GM23338 (cell line): ENCODE measurements around the gene IQCC.

ENCODE experiments used
- CREB1 ChIP-seq: fragments of 250-450 bp; sonication (Bioruptor Pico); IDR thresholded peaks from 2 replicates; pipeline ENCODE4 v1.5.0; 2020; ENCODE audit warnings: low read depth, mild to moderate bottlenecking, moderate library complexity
- EZH2 ChIP-seq: fragments of 200-600 bp; sonication (generic); IDR thresholded peaks from one replicate; pipeline ENCODE4 v1.8.0; 2017; ENCODE audit warnings: antibody characterized with exemption, mild to moderate bottlenecking, low read depth; ENCODE audit not compliant: unreplicated experiment
- EZH2phosphoT487 ChIP-seq: fragments of 200-600 bp; sonication (generic); IDR thresholded peaks from one replicate; pipeline ENCODE4 v1.8.1; 2018; ENCODE audit warnings: antibody characterized with exemption; ENCODE audit not compliant: unreplicated experiment
- JUNB ChIP-seq: IDR thresholded peaks from one replicate; pipeline ENCODE4 v1.6.1; 2016; ENCODE audit warnings: antibody characterized with exemption; ENCODE audit not compliant: unreplicated experiment
- NANOG ChIP-seq: IDR thresholded peaks from 2 replicates; pipeline ENCODE4 v1.6.1; 2016; ENCODE audit warnings: antibody characterized with exemption, borderline replicate concordance
- POLR2AphosphoS5 ChIP-seq: IDR thresholded peaks from 2 replicates; pipeline ENCODE4 v1.6.1; 2016; ENCODE audit warnings: antibody characterized with exemption, low read depth
- STAT1 ChIP-seq: IDR thresholded peaks from one replicate; pipeline ENCODE4 v1.6.1; 2016; ENCODE audit warnings: antibody characterized with exemption; ENCODE audit not compliant: unreplicated experiment
- ZNF114 ChIP-seq: fragments of 250-450 bp; sonication (Bioruptor Pico); IDR thresholded peaks from 2 replicates; pipeline ENCODE4 v1.5.0; 2020; ENCODE audit warnings: mild to moderate bottlenecking, moderate library complexity
- ZNF331 ChIP-seq: fragments of 250-450 bp; sonication (Bioruptor Pico); IDR thresholded peaks from 2 replicates; pipeline ENCODE4 v1.5.0; 2020; ENCODE audit warnings: low read depth, mild to moderate bottlenecking, moderate library complexity
- TF ChIP-seq, protein P1 (sequence below), 2 experiments: fragments of 200-600 bp in 1 of 2; sonication (generic) in 1 of 2; conservative IDR thresholded peaks; 2 replicates each; pipeline versions ENCODE4 v1.5.1 to v1.6.1; 2016 to 2017; ENCODE audit warnings: antibody characterized with exemption in 2 of 2, low read depth in 2 of 2, mild to moderate bottlenecking in 2 of 2, moderate library complexity in 1 of 2
- TF ChIP-seq, protein P2 (sequence below): IDR thresholded peaks from one replicate; pipeline ENCODE4 v1.6.1; 2018; ENCODE audit warnings: antibody characterized with exemption; ENCODE audit not compliant: unreplicated experiment
- TF ChIP-seq, protein P3 (sequence below): IDR thresholded peaks from 2 replicates; pipeline ENCODE4 v1.6.1; 2016; ENCODE audit warnings: antibody characterized with exemption
- TF ChIP-seq, protein P4 (sequence below): fragments of 250-450 bp; sonication (Bioruptor Pico); IDR thresholded peaks from 2 replicates; pipeline ENCODE4 v1.5.0; 2020; ENCODE audit warnings: mild to moderate bottlenecking, moderate library complexity

DNA sequence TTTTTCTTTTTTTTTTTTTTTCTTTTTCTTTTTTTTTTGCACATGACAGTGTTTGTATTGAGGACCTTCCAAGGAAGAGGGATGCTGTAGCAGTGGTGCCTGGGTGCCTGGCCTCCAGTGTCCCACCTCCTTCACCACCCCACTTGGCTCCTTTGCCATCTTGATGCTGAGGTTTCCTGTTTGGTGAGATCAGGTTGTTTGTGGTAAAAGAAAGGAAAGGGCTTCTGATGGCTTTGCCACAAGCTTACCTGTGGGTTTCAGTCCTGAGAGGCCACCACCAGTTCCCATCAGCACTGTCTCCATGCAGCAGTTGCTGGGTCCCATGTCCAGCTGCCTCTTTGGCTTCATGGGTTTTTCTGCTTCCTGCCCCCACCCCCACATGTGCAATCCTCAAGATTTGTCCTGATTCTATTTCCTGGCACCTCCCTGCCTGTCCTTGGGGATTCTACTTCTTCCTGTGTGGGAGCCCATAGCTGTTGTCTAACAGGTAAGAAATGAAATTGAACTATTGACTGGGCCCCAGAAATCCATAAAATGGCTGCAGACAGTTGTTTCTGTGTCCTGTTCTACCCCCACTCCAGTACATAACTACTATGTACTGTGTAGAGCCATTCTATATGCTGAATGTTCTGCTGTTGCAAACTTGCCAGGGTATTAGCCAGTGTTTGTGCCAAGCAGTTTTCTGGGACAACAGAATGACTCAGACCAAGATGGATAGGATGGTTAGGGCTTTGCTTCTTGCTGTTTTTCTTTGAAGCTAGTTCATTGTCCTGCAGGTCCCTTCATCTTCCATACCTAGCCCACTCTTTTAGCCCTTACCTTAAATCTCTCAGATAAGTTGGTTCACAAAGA lies 9.3 kb upstream of the IQCC start:
- TF ChIP-seq, protein P1, sequence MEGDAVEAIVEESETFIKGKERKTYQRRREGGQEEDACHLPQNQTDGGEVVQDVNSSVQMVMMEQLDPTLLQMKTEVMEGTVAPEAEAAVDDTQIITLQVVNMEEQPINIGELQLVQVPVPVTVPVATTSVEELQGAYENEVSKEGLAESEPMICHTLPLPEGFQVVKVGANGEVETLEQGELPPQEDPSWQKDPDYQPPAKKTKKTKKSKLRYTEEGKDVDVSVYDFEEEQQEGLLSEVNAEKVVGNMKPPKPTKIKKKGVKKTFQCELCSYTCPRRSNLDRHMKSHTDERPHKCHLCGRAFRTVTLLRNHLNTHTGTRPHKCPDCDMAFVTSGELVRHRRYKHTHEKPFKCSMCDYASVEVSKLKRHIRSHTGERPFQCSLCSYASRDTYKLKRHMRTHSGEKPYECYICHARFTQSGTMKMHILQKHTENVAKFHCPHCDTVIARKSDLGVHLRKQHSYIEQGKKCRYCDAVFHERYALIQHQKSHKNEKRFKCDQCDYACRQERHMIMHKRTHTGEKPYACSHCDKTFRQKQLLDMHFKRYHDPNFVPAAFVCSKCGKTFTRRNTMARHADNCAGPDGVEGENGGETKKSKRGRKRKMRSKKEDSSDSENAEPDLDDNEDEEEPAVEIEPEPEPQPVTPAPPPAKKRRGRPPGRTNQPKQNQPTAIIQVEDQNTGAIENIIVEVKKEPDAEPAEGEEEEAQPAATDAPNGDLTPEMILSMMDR (conservative IDR thresholded peaks at IDR 0.05; ENCODE audit: low read depth in 2 of 2), result no peak
- TF ChIP-seq EZH2, result no peak
- TF ChIP-seq, protein P2, sequence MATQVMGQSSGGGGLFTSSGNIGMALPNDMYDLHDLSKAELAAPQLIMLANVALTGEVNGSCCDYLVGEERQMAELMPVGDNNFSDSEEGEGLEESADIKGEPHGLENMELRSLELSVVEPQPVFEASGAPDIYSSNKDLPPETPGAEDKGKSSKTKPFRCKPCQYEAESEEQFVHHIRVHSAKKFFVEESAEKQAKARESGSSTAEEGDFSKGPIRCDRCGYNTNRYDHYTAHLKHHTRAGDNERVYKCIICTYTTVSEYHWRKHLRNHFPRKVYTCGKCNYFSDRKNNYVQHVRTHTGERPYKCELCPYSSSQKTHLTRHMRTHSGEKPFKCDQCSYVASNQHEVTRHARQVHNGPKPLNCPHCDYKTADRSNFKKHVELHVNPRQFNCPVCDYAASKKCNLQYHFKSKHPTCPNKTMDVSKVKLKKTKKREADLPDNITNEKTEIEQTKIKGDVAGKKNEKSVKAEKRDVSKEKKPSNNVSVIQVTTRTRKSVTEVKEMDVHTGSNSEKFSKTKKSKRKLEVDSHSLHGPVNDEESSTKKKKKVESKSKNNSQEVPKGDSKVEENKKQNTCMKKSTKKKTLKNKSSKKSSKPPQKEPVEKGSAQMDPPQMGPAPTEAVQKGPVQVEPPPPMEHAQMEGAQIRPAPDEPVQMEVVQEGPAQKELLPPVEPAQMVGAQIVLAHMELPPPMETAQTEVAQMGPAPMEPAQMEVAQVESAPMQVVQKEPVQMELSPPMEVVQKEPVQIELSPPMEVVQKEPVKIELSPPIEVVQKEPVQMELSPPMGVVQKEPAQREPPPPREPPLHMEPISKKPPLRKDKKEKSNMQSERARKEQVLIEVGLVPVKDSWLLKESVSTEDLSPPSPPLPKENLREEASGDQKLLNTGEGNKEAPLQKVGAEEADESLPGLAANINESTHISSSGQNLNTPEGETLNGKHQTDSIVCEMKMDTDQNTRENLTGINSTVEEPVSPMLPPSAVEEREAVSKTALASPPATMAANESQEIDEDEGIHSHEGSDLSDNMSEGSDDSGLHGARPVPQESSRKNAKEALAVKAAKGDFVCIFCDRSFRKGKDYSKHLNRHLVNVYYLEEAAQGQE, result no peak
- TF ChIP-seq EZH2phosphoT487, result no peak
- no peak for TF ChIP-seq POLR2AphosphoS5
- TF ChIP-seq STAT1, result no peak
- TF ChIP-seq CREB1, result no peak
- TF ChIP-seq ZNF114 (CRISPR knock-in tag), result no peak
- no peak for TF ChIP-seq JUNB
- TF ChIP-seq, protein P3, sequence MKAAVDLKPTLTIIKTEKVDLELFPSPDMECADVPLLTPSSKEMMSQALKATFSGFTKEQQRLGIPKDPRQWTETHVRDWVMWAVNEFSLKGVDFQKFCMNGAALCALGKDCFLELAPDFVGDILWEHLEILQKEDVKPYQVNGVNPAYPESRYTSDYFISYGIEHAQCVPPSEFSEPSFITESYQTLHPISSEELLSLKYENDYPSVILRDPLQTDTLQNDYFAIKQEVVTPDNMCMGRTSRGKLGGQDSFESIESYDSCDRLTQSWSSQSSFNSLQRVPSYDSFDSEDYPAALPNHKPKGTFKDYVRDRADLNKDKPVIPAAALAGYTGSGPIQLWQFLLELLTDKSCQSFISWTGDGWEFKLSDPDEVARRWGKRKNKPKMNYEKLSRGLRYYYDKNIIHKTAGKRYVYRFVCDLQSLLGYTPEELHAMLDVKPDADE, result no peak
- TF ChIP-seq NANOG, result no peak
- TF ChIP-seq ZNF331, result no peak
- TF ChIP-seq, protein P4, sequence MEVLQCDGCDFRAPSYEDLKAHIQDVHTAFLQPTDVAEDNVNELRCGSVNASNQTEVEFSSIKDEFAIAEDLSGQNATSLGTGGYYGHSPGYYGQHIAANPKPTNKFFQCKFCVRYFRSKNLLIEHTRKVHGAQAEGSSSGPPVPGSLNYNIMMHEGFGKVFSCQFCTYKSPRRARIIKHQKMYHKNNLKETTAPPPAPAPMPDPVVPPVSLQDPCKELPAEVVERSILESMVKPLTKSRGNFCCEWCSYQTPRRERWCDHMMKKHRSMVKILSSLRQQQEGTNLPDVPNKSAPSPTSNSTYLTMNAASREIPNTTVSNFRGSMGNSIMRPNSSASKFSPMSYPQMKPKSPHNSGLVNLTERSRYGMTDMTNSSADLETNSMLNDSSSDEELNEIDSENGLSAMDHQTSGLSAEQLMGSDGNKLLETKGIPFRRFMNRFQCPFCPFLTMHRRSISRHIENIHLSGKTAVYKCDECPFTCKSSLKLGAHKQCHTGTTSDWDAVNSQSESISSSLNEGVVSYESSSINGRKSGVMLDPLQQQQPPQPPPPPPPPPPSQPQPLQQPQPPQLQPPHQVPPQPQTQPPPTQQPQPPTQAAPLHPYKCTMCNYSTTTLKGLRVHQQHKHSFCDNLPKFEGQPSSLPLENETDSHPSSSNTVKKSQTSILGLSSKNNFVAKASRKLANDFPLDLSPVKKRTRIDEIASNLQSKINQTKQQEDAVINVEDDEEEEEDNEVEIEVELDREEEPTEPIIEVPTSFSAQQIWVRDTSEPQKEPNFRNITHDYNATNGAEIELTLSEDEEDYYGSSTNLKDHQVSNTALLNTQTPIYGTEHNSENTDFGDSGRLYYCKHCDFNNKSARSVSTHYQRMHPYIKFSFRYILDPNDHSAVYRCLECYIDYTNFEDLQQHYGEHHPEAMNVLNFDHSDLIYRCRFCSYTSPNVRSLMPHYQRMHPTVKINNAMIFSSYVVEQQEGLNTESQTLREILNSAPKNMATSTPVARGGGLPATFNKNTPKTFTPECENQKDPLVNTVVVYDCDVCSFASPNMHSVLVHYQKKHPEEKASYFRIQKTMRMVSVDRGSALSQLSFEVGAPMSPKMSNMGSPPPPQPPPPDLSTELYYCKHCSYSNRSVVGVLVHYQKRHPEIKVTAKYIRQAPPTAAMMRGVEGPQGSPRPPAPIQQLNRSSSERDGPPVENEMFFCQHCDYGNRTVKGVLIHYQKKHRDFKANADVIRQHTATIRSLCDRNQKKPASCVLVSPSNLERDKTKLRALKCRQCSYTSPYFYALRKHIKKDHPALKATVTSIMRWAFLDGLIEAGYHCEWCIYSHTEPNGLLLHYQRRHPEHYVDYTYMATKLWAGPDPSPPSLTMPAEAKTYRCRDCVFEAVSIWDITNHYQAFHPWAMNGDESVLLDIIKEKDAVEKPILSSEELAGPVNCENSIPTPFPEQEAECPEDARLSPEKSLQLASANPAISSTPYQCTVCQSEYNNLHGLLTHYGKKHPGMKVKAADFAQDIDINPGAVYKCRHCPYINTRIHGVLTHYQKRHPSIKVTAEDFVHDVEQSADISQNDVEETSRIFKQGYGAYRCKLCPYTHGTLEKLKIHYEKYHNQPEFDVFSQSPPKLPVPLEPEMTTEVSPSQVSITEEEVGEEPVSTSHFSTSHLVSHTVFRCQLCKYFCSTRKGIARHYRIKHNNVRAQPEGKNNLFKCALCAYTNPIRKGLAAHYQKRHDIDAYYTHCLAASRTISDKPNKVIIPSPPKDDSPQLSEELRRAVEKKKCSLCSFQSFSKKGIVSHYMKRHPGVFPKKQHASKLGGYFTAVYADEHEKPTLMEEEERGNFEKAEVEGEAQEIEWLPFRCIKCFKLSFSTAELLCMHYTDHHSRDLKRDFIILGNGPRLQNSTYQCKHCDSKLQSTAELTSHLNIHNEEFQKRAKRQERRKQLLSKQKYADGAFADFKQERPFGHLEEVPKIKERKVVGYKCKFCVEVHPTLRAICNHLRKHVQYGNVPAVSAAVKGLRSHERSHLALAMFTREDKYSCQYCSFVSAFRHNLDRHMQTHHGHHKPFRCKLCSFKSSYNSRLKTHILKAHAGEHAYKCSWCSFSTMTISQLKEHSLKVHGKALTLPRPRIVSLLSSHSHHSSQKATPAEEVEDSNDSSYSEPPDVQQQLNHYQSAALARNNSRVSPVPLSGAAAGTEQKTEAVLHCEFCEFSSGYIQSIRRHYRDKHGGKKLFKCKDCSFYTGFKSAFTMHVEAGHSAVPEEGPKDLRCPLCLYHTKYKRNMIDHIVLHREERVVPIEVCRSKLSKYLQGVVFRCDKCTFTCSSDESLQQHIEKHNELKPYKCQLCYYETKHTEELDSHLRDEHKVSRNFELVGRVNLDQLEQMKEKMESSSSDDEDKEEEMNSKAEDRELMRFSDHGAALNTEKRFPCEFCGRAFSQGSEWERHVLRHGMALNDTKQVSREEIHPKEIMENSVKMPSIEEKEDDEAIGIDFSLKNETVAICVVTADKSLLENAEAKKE (CRISPR knock-in tag), result no peak
